ENCODE results near the gene CORO6.

CORO6 gene

GRCh38 chr17:29608986-29609385 is 13.7 kb downstream of the CORO6 start:
- DNase-seq (ENCODE audit: low spot score) = no peak
- Histone ChIP-seq H3K4me2 (ENCODE audit: insufficient read depth, low read length, poor library complexity, severe bottlenecking) (no peak overlapping the region), H3K14ac (ENCODE audit: low read length) (no peak overlapping the region), H3K36me3 (replicated peaks in 1 of 2; ENCODE audit: control insufficient read depth in 2 of 2, insufficient read depth in 2 of 2, low read length in 2 of 2) (peaks cover 6 to 47% of the 10 kb centered on the region in 2 donors), H2BK5ac (ENCODE audit: low read length) (peak overlapping the region; percentile 16), H3K18ac (ENCODE audit: low read length) (no peak overlapping the region), H3K27ac (replicated peaks; ENCODE audit: low read length) (no peak overlapping the region), H3K27me3 (ENCODE audit: control insufficient read depth in 3 of 3, insufficient read depth in 3 of 3, low read depth in 1 of 3, low read length in 3 of 3) (peaks cover 0 to 1% (median 0%) of the 10 kb centered on the region in 3 experiments), H4K8ac (ENCODE audit: low read depth, low read length) (no peak overlapping the region), H2AK5ac (ENCODE audit: low read depth, low read length) (no peak overlapping the region), H2BK15ac (ENCODE audit: low read length) (no peak overlapping the region), H3K9ac (ENCODE audit: low read depth, low read length, poor library complexity) (no peak overlapping the region), H3K4me1 (ENCODE audit: control insufficient read depth in 2 of 2, insufficient read depth in 1 of 2, low read depth in 1 of 2, low read length in 2 of 2) (peaks cover 0 to 5% of the 10 kb centered on the region in 2 donors), H2BK120ac (ENCODE audit: low read depth, low read length) (no peak overlapping the region), H3K79me1 (ENCODE audit: low read depth, low read length) (peaks cover 4% of the 10 kb centered on the region), H3K9me3 (replicated peaks in 1 of 2; ENCODE audit: control insufficient read depth in 2 of 2, insufficient read depth in 1 of 2, low read depth in 1 of 2, low read length in 2 of 2) (peaks cover 0 to 3% of the 10 kb centered on the region in 2 donors), H3K23ac (ENCODE audit: low read depth, low read length, poor library complexity) (peak overlapping the region; percentile 4), H2AFZ (ENCODE audit: low read length) (no peak overlapping the region), H3K4ac (ENCODE audit: low read length) (no peak overlapping the region), H4K91ac (ENCODE audit: low read depth, low read length, poor library complexity) (no peak overlapping the region), H3K4me3 (ENCODE audit: low read length in 2 of 2) (no peak overlapping the region), H2BK12ac (ENCODE audit: low read length) (no peak overlapping the region)
- WGBS, 2 donors (ENCODE audit: extremely low coverage in 2 of 2, insufficient read length in 2 of 2, insufficient replicate concordance in 1 of 2) = no CpG with 5 or more reads among the region's 15 CpGs

- Histone ChIP-seq H3K36me3 (replicated peaks in 1 of 2; ENCODE audit: control insufficient read depth in 2 of 2, insufficient read depth in 2 of 2, low read length in 2 of 2) (peaks cover 3 to 43% of the 10 kb centered on the region in 2 donors), H4K91ac (ENCODE audit: low read depth, low read length, poor library complexity) (no peak overlapping the region), H2BK5ac (ENCODE audit: low read length) (peak overlapping the region; percentile 53), H3K27me3 (ENCODE audit: control insufficient read depth in 3 of 3, insufficient read depth in 3 of 3, low read depth in 1 of 3, low read length in 3 of 3) (peaks cover 0 to 1% (median 0%) of the 10 kb centered on the region in 3 experiments), H3K14ac (ENCODE audit: low read length) (peak overlapping the region; percentile 17), H3K9ac (ENCODE audit: low read depth, low read length, poor library complexity) (no peak overlapping the region), H4K8ac (ENCODE audit: low read depth, low read length) (no peak overlapping the region), H3K4me3 (ENCODE audit: low read length in 2 of 2) (no peak overlapping the region), H3K4me2 (ENCODE audit: insufficient read depth, low read length, poor library complexity, severe bottlenecking) (no peak overlapping the region), H3K9me3 (replicated peaks in 1 of 2; ENCODE audit: control insufficient read depth in 2 of 2, insufficient read depth in 1 of 2, low read depth in 1 of 2, low read length in 2 of 2) (peaks cover 0 to 1% of the 10 kb centered on the region in 2 donors), H2AFZ (ENCODE audit: low read length) (no peak overlapping the region), H3K79me1 (ENCODE audit: low read depth, low read length) (peaks cover 4% of the 10 kb centered on the region), H3K18ac (ENCODE audit: low read length) (peak overlapping the region; percentile 17), H3K4ac (ENCODE audit: low read length) (no peak overlapping the region), H2AK5ac (ENCODE audit: low read depth, low read length) (peak overlapping the region; percentile 83), H2BK15ac (ENCODE audit: low read length) (peak overlapping the region; percentile 49), H2BK12ac (ENCODE audit: low read length) (no peak overlapping the region), H3K23ac (ENCODE audit: low read depth, low read length, poor library complexity) (no peak overlapping the region), H2BK120ac (ENCODE audit: low read depth, low read length) (no peak overlapping the region), H3K27ac (replicated peaks; ENCODE audit: low read length) (no peak overlapping the region), H3K4me1 (ENCODE audit: control insufficient read depth in 2 of 2, insufficient read depth in 1 of 2, low read depth in 1 of 2, low read length in 2 of 2) (no peaks in the 10 kb centered on the region)
- DNase-seq (ENCODE audit: low spot score) = no peak
- WGBS, 2 donors (ENCODE audit: extremely low coverage in 2 of 2, insufficient read length in 2 of 2, insufficient replicate concordance in 1 of 2) = no CpG with 5 or more reads among the region's 29 CpGs
These were observed 15.0 kb downstream of the CORO6 start for GRCh38 chr17:29607557-29608195.

GRCh38 chr17:29603109-29603674 is 19.5 kb downstream of the CORO6 start:
- no peaks in the 10 kb centered on the region for H3K9me3 ChIP-seq (replicated peaks in 1 of 2; ENCODE audit: control insufficient read depth in 2 of 2, insufficient read depth in 1 of 2, low read depth in 1 of 2, low read length in 2 of 2)
- H2AK5ac ChIP-seq (ENCODE audit: low read depth, low read length) = no peak overlapping the region
- no peak overlapping the region for H3K4me3 ChIP-seq (ENCODE audit: low read length in 2 of 2)
- H4K8ac ChIP-seq (ENCODE audit: low read depth, low read length) = no peak overlapping the region
- H3K4me1 ChIP-seq (ENCODE audit: control insufficient read depth in 2 of 2, insufficient read depth in 1 of 2, low read depth in 1 of 2, low read length in 2 of 2) = peaks cover 0 to 9% of the 10 kb centered on the region in 2 donors
- H2BK120ac ChIP-seq (ENCODE audit: low read depth, low read length) = no peak overlapping the region
- no peak overlapping the region for H3K23ac ChIP-seq (ENCODE audit: low read depth, low read length, poor library complexity)
- H2AFZ ChIP-seq (ENCODE audit: low read length) = no peak overlapping the region
- no peak for DNase-seq (ENCODE audit: low spot score)
- no peak overlapping the region for H2BK12ac ChIP-seq (ENCODE audit: low read length)
- no peak overlapping the region for H3K14ac ChIP-seq (ENCODE audit: low read length)
- H3K9ac ChIP-seq (ENCODE audit: low read depth, low read length, poor library complexity) = no peak overlapping the region
- H3K4ac ChIP-seq (ENCODE audit: low read length) = no peak overlapping the region
- H3K79me1 ChIP-seq (ENCODE audit: low read depth, low read length) = peaks cover 3% of the 10 kb centered on the region
- H3K27me3 ChIP-seq (ENCODE audit: control insufficient read depth in 3 of 3, insufficient read depth in 3 of 3, low read depth in 1 of 3, low read length in 3 of 3) = peaks cover 0 to 1% (median 0%) of the 10 kb centered on the region in 3 experiments
- WGBS, 2 donors (ENCODE audit: extremely low coverage in 2 of 2, insufficient read length in 2 of 2, insufficient replicate concordance in 1 of 2) = no CpG with 5 or more reads among the region's 6 CpGs
- H4K91ac ChIP-seq (ENCODE audit: low read depth, low read length, poor library complexity) = no peak overlapping the region
- peaks cover 0 to 4% of the 10 kb centered on the region in 2 donors for H3K36me3 ChIP-seq (replicated peaks in 1 of 2; ENCODE audit: control insufficient read depth in 2 of 2, insufficient read depth in 2 of 2, low read length in 2 of 2)
- no peak overlapping the region for H3K18ac ChIP-seq (ENCODE audit: low read length)
- H2BK5ac ChIP-seq (ENCODE audit: low read length) = no peak overlapping the region
- no peak overlapping the region for H3K4me2 ChIP-seq (ENCODE audit: insufficient read depth, low read length, poor library complexity, severe bottlenecking)
- no peak overlapping the region for H2BK15ac ChIP-seq (ENCODE audit: low read length)
- H3K27ac ChIP-seq (replicated peaks; ENCODE audit: low read length) = no peak overlapping the region

- H3K4me1 ChIP-seq (ENCODE audit: control insufficient read depth in 2 of 2, insufficient read depth in 1 of 2, low read depth in 1 of 2, low read length in 2 of 2) = peaks cover 29 to 36% of the 10 kb centered on the region in 2 donors
- DNase-seq (ENCODE audit: low spot score) = no peak
- H3K18ac ChIP-seq (ENCODE audit: low read length) = peak overlapping the region; percentile 96
- peak overlapping the region; percentile 91 for H2BK15ac ChIP-seq (ENCODE audit: low read length)
- H3K27me3 ChIP-seq (ENCODE audit: control insufficient read depth in 3 of 3, insufficient read depth in 3 of 3, low read depth in 1 of 3, low read length in 3 of 3) = no peaks in the 10 kb centered on the region
- no peak overlapping the region for H3K23ac ChIP-seq (ENCODE audit: low read depth, low read length, poor library complexity)
- H2AFZ ChIP-seq (ENCODE audit: low read length) = no peak overlapping the region
- peak overlapping the region; percentile 14 for H3K4me2 ChIP-seq (ENCODE audit: insufficient read depth, low read length, poor library complexity, severe bottlenecking)
- peaks cover 11% of the 10 kb centered on the region for H3K79me1 ChIP-seq (ENCODE audit: low read depth, low read length)
- H3K9ac ChIP-seq (ENCODE audit: low read depth, low read length, poor library complexity) = no peak overlapping the region
- H3K9me3 ChIP-seq (replicated peaks in 1 of 2; ENCODE audit: control insufficient read depth in 2 of 2, insufficient read depth in 1 of 2, low read depth in 1 of 2, low read length in 2 of 2) = no peaks in the 10 kb centered on the region
- no peaks in the 10 kb centered on the region for H3K36me3 ChIP-seq (replicated peaks in 1 of 2; ENCODE audit: control insufficient read depth in 2 of 2, insufficient read depth in 2 of 2, low read length in 2 of 2)
- no CpG with 5 or more reads among the region's 13 CpGs for WGBS, 2 donors (ENCODE audit: extremely low coverage in 2 of 2, insufficient read length in 2 of 2, insufficient replicate concordance in 1 of 2)
- H2AK5ac ChIP-seq (ENCODE audit: low read depth, low read length) = peak overlapping the region; percentile 58
- peak overlapping the region; percentile 77 for H4K91ac ChIP-seq (ENCODE audit: low read depth, low read length, poor library complexity)
- H3K27ac ChIP-seq (replicated peaks; ENCODE audit: low read length) = peak overlapping the region; percentile 75
- H2BK12ac ChIP-seq (ENCODE audit: low read length) = peak overlapping the region; percentile 98
- H4K8ac ChIP-seq (ENCODE audit: low read depth, low read length) = no peak overlapping the region
- peak overlapping the region; percentile 58 for H3K14ac ChIP-seq (ENCODE audit: low read length)
- H2BK5ac ChIP-seq (ENCODE audit: low read length) = peak overlapping the region; percentile 83
- H3K4me3 ChIP-seq (ENCODE audit: low read length in 2 of 2) = no peak overlapping the region
- H2BK120ac ChIP-seq (ENCODE audit: low read depth, low read length) = no peak overlapping the region
- no peak overlapping the region for H3K4ac ChIP-seq (ENCODE audit: low read length)
These were observed 25.1 kb downstream of the CORO6 start for GRCh38 chr17:29597361-29598172.
